OCI-LY7 (cell line): ENCODE measurements around the gene EPN1. TPM values are rescaled to one million over a fixed set of nuclear protein-coding genes. Genes with fewer than 3 reads are reported as not detected.

Experiments
- BruUV-seq: library from RNA; stranded (reverse); fragments of 400-500 nt; replicated peaks from 2 replicates; lab custom pipeline; 2021; lab: Mats Ljungman, UMichigan
- CTCF ChIA-PET: fragments of 300-600 bp; sonication (Branson Sonifier 250); formaldehyde crosslinking; loops from one replicate; lab custom pipeline; 2022; ENCODE audit warnings: antibody characterized with exemption; ENCODE audit not compliant: unreplicated experiment; lab: Charles Lee
- POLR2A ChIA-PET: fragments of 300-600 bp; sonication (Branson Sonifier 250); formaldehyde crosslinking; loops from one replicate; lab custom pipeline; 2022; ENCODE audit warnings: antibody characterized with exemption; lab: Charles Lee
- DNase-seq: peaks from one replicate; pipeline ENCODE4 v3.0.0-alpha.2; 2015; ENCODE audit warnings: low spot score
- H2AFZ ChIP-seq: fragments of 200-600 bp; sonication (generic), shearing (Covaris generic); 2 replicates; pipeline ENCODE4 v1.6.1; 2014; ENCODE audit warnings: mild to moderate bottlenecking, antibody characterized with exemption, low read length, moderate library complexity
- H3K27ac ChIP-seq: fragments of 200-600 bp; sonication (generic); 2 replicates; pipeline ENCODE4 v1.5.1; 2014; ENCODE audit warnings: mixed run types, low read depth, mild to moderate bottlenecking, moderate library complexity, low read length, inconsistent platforms; ENCODE audit not compliant: poor library complexity, severe bottlenecking
- H3K36me3 ChIP-seq: fragments of 200-600 bp; sonication (generic); 2 replicates; pipeline ENCODE4 v1.6.1; 2014; ENCODE audit warnings: mild to moderate bottlenecking, antibody characterized with exemption, low read length, moderate library complexity, mixed read lengths; ENCODE audit not compliant: insufficient read depth
- H3K4me1 ChIP-seq: fragments of 200-600 bp; sonication (generic); 2 replicates; pipeline ENCODE4 v1.5.1; 2014; ENCODE audit warnings: mild to moderate bottlenecking, low read length; ENCODE audit not compliant: insufficient read depth, poor library complexity, severe bottlenecking
- H3K4me2 ChIP-seq: fragments of 200-600 bp; sonication (generic); 2 replicates; pipeline ENCODE4 v1.6.1; 2014; ENCODE audit warnings: mild to moderate bottlenecking, low read length
- H3K4me3 ChIP-seq: fragments of 200-600 bp; sonication (generic); 2 replicates; pipeline ENCODE4 v1.5.1; 2014; ENCODE audit warnings: mild to moderate bottlenecking, low read depth, low read length; ENCODE audit not compliant: poor library complexity, severe bottlenecking
- H3K79me2 ChIP-seq: fragments of 200-600 bp; sonication (generic); 2 replicates; pipeline ENCODE4 v1.6.1; 2016; ENCODE audit warnings: low read depth, mild to moderate bottlenecking, low read length, moderate library complexity, mixed read lengths; ENCODE audit not compliant: insufficient read depth
- H3K9me2 ChIP-seq: fragments of 200-600 bp; sonication (generic); 2 replicates; pipeline ENCODE4 v1.6.1; 2016; ENCODE audit warnings: mild to moderate bottlenecking, low read length, mixed read lengths; ENCODE audit not compliant: insufficient read depth
- H3K9me3 ChIP-seq: fragments of 200-600 bp; sonication (generic); 2 replicates; pipeline ENCODE4 v1.6.1; 2014; ENCODE audit warnings: mild to moderate bottlenecking, mixed run types, low read length, mixed read lengths
- H4K20me1 ChIP-seq: fragments of 200-600 bp; sonication (generic); 2 replicates; pipeline ENCODE4 v1.6.1; 2014; ENCODE audit warnings: mild to moderate bottlenecking, antibody characterized with exemption, low read length, moderate library complexity, mixed read lengths; ENCODE audit not compliant: insufficient read depth
- CTCF ChIP-seq: fragments of 200-600 bp; sonication (generic); conservative IDR thresholded peaks from 2 replicates; pipeline ENCODE4 v1.5.1; 2014; ENCODE audit warnings: mild to moderate bottlenecking, antibody characterized with exemption, low read length, moderate library complexity, mixed read lengths
- EZH2phosphoT487 ChIP-seq: fragments of 200-600 bp; sonication (generic); IDR thresholded peaks from 2 replicates; pipeline ENCODE4 v1.6.1; 2018; ENCODE audit warnings: low read depth, borderline replicate concordance, mild to moderate bottlenecking, mixed run types, antibody characterized with exemption, low read length, moderate library complexity, mixed read lengths
- intact Hi-C: fragments of 100-400 bp; cut with micrococcal nuclease; formaldehyde crosslinking; loops from one replicate; pipeline ENCODE4 v1.10.0; 2022; ENCODE audit not compliant: unreplicated experiment
- total RNA-seq, 2 experiments: library from RNA; depleted of rRNA in 1 of 2; stranded (reverse); fragments of >200 nt in 1 of 2; shearing (Covaris generic) in 1 of 2; gene quantifications; 2 replicates each; pipeline ENCODE4 v1.2.3, GENCODE V29; 2014 to 2022

EPN1 gene
- total RNA-seq, 2 experiments from 2014 or later: 40.5 to 120 TPM

- peaks cover 38% of the 10 kb centered on the region for H4K20me1 ChIP-seq
Measured at GRCh38 chr19:55656988-55657747, 17.9 kb upstream of the EPN1 start.

GRCh38 chr19:55658846-55659459 is 16.1 kb upstream of the EPN1 start:
- Histone ChIP-seq H2AFZ (no peak overlapping the region), H4K20me1 (peaks cover 42% of the 10 kb centered on the region), H3K9me3 (no peaks in the 10 kb centered on the region), H3K79me2 (peaks cover 81% of the 10 kb centered on the region), H3K4me1 (peaks cover 30% of the 10 kb centered on the region), H3K27ac (peak overlapping the region; percentile 90), H3K36me3 (peaks cover 84% of the 10 kb centered on the region), H3K4me3 (peak overlapping the region; percentile 87), H3K9me2 (no peaks in the 10 kb centered on the region), H3K4me2 (peak overlapping the region; percentile 96)
- ChIA-PET POLR2A (no interaction called here), CTCF (no interaction called here)
- DNase-seq: no peak
- BruUV-seq: no TSS peak
- intact Hi-C loops: no loop called here
- no peak for TF ChIP-seq EZH2phosphoT487
- no peak for TF ChIP-seq CTCF

More at GRCh38 chr19:55656988-55657747, 17.9 kb upstream of the EPN1 start:
- H3K4me1 ChIP-seq: peaks cover 30% of the 10 kb centered on the region
- H2AFZ ChIP-seq: no peak overlapping the region
- ChIA-PET POLR2A (interaction anchor here (0.8 to 1.2 kb wide), 2 partner anchors 11 to 20 kb away, joined by 3 to 6 read pairs; no protein-coding TSS in a partner anchor), CTCF (no interaction called here)
- peak overlapping the region; percentile 87 for H3K4me3 ChIP-seq
- intact Hi-C loops: no loop called here
- peak overlapping the region; percentile 90 for H3K27ac ChIP-seq
- TF ChIP-seq EZH2phosphoT487 (no peak), CTCF (no peak)
- H3K4me2 ChIP-seq: peak overlapping the region; percentile 96
- peaks cover 70% of the 10 kb centered on the region for H3K79me2 ChIP-seq
- H3K36me3 ChIP-seq: peaks cover 76% of the 10 kb centered on the region
- DNase-seq: no peak
- H3K9me2 ChIP-seq: no peaks in the 10 kb centered on the region
- no peaks in the 10 kb centered on the region for H3K9me3 ChIP-seq
- BruUV-seq: no TSS peak
